Gastroesophageal sphincter (tissue), 3 donors: ENCODE results near the gene INSIG1.

ENCODE experiments used
- CTCF ChIP-seq, 4 experiments: fragments of 200-600 bp in 2 of 4; fragments of 450-650 bp in 2 of 4; sonication (generic) in 1 of 4; IDR thresholded peaks; one replicate each; pipeline ENCODE4 v1.5.1; 2017 to 2019; ENCODE audit warnings: antibody characterized with exemption in 4 of 4, mild to moderate bottlenecking in 2 of 4, moderate library complexity in 2 of 4
- POLR2A ChIP-seq, 2 donors: fragments of 450-650 bp; IDR thresholded peaks; one replicate each; pipeline ENCODE4 v1.6.1; 2017; ENCODE audit warnings: antibody characterized with exemption in 2 of 2, mild to moderate bottlenecking in 2 of 2, moderate library complexity in 1 of 2
- POLR2AphosphoS5 ChIP-seq: sonication (generic); formaldehyde crosslinking; IDR thresholded peaks from one replicate; pipeline ENCODE4 v1.6.1; 2017; ENCODE audit warnings: antibody characterized with exemption

GRCh38 chr7:155326385-155326784 is 28.7 kb downstream of the INSIG1 start:
- TF ChIP-seq CTCF (IDR thresholded peaks at IDR 0.05) (no peak), POLR2AphosphoS5 (no peak), POLR2A (IDR thresholded peaks at IDR 0.05) (no peak)
